GM18508 (cell line): ENCODE data around the gene ZNF467.

Experiments used
- ATAC-seq: cut with Tn5 transposase; IDR thresholded peaks from one replicate; pipeline ENCODE4 v1.9.1; 2021; ENCODE audit warnings: moderate number of reproducible peaks; ENCODE audit not compliant: insufficient read depth, unreplicated experiment

The ZNF467 gene

GRCh38 chr7:149773446-149774236 lies at the start of gene ZNF467:
TSS of gene ZNF467 (minus strand) at chr7:149773588. CDS start at chr7:149771032, 2,556 bp downstream.
- no peak for ATAC-seq

- no peak for ATAC-seq
These were observed 49.1 kb upstream of the ZNF467 start for GRCh38 chr7:149822353-149822943.

- no peak for ATAC-seq
These were observed 48.1 kb upstream of the ZNF467 start for GRCh38 chr7:149821191-149822148.

GRCh38 chr7:149820622-149821190 lies 47.3 kb upstream of the ZNF467 start:
- no peak for ATAC-seq

DNA sequence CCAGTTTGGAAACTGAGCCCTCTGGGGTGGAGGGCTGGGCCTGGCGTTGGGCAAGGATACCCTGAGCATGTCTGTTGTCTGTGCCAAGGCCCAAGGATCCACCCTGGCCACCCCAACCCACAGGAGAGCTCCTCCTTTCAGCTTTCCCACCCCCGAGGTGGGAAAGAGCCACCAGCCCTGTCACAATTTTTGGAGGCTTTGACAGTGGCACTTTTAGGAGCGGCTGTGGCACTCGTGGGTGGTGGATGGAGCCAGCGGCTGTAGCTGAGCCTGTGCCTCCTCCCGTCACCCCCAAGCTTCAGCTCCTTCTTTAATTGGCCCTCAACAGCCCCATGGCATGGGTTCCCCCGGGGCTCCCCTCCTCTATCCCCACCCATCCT lies 46.6 kb upstream of the ZNF467 start:
- no peak for ATAC-seq

GRCh38 chr7:149819141-149819960 lies 46.0 kb upstream of the ZNF467 start:
- no peak for ATAC-seq

GRCh38 chr7:149818536-149818840 lies 45.1 kb upstream of the ZNF467 start:
- ATAC-seq: no peak

GRCh38 chr7:149817836-149818535 lies 44.6 kb upstream of the ZNF467 start:
- no peak for ATAC-seq

- ATAC-seq: no peak
These were observed 43.9 kb upstream of the ZNF467 start for GRCh38 chr7:149817301-149817771.

DNA sequence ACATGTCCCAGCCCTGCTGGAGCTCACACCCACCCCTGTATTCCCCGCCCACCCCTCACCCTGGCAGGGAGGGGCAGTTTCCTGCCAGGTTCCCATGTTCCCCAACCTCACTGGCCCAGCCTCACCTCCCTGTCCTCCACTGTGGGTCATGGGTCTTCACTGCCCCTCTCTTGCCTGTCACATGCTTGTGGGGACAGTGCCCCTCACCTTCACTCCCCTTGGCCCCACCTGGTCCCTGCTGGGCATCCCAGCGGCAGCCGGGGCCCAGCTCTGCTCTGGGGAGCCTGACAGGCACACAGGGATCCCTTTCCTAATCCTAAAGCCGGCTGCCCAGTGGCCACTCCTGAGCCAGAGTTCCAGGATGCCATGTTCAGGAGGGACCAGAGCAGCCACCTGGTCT lies 43.4 kb upstream of the ZNF467 start:
- ATAC-seq: no peak

DNA sequence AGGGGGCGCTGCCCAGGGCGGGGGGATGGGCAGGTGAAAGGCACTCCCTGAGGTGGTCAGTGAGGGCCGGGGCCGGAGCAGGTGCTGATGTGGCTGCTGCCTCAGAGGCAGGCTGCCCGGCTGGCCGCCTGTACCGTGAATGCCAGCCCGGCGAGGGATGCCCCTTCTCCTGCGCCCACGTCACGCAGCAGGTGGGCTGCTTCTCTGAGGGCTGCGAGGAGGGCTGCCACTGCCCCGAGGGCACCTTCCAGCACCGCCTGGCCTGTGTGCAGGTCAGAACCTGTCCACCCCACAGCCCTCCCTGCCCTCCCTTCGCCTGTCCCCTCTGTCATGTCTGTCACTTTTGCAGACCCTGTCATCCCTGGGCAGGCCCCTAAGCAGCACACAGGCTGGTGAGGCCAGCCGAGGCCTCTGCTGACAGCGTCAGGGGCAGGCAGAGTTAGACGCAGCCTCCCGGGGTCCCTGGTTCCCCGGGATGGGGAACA lies 42.9 kb upstream of the ZNF467 start:
- ATAC-seq: no peak

DNA sequence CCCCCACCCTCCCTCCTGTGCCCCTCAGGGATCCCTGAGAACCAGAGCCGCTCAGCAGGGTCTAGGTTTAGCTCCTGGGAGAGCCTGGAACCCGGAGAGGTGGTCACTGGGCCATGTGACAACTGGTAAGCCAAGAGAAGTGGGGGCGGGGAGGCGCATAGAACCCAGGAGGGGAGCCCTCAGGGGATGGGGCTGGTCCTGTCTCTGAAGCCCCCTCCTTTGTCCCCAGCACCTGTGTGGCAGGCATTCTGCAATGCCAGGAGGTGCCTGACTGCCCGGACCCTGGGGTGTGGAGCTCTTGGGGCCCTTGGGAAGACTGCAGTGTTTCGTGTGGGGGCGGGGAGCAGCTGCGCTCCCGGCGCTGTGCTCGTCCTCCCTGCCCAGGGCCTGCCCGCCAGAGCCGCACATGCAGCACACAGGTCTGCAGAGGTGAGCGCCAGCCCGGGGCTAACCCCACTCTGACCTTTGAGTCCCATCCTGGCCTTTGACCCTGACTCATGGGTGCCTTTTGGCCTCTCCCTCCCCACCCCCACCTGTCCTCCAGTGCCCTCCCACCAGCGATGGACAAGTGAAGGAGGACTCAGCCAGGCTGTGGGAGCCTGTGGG lies 42.4 kb upstream of the ZNF467 start:
- ATAC-seq: no peak

DNA sequence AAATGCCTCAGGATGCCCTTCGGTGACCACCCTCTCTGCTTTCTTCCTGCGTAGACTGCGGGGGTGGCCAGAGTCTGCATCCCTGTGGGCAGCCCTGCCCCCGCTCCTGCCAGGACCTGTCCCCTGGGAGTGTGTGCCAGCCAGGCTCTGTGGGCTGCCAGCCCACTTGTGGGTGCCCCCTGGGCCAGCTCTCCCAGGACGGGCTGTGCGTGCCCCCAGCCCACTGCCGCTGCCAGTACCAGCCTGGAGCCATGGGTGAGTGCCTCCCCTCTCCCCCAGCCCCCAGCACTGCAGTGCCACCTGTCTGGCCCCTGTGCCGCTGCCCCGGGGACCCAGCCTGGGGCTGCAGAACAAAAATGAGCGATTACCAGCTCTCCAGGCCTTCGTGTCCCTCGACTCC lies 41.7 kb upstream of the ZNF467 start:
- ATAC-seq: no peak

DNA sequence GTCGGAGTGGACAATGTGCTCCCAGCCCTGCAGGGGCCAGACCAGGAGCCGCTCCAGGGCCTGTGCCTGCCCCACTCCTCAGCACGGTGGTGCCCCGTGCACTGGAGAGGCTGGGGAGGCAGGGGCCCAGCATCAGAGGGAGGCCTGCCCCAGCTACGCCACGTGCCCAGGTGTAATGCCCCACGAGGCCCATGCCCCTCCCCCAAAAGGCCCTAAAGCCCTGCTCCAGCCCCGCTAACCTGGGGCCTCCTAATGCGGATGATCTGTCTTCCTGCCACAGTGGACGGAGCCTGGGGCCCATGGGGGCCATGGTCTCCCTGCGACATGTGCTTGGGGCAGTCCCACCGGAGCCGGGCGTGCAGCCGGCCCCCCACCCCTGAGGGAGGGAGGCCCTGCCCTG lies 41.1 kb upstream of the ZNF467 start:
- no peak for ATAC-seq

GRCh38 chr7:149813254-149814035 lies 40.1 kb upstream of the ZNF467 start:
- ATAC-seq: no peak

- ATAC-seq: no peak
These were observed 38.6 kb upstream of the ZNF467 start for GRCh38 chr7:149811831-149812490.

DNA sequence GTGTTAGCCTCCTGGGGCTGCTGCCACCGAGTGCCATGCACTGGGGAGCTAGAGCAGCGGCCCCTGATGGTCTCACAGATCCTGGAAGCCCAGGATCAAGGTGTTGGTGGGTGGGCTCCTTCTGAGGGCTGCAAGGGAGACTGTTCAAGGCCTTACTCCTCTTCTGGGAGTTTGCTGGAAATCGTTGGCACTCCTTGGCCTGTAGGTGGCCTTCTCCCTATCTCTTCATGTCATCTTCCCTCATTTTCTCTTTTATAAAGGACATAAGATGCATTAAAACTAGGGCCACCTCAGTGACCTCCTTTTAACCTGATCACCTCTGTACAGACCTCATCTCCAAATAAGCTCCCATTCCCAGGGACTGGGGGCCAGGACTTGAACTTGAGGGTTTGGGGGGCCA lies 37.8 kb upstream of the ZNF467 start:
- ATAC-seq: no peak
